GM19467 (cell line): Measurements from ENCODE around the gene FGR.
"Not testable (repeated sequence)": the region's sequence is repeated elsewhere in the genome, so short reads cannot be mapped to it uniquely, and the experiment has no call there.

Experiments used
- ATAC-seq: cut with Tn5 transposase; IDR thresholded peaks from one replicate; pipeline ENCODE4 v1.9.1; 2021; ENCODE audit warnings: mild to moderate bottlenecking, moderate library complexity; ENCODE audit not compliant: unreplicated experiment

The FGR gene

DNA sequence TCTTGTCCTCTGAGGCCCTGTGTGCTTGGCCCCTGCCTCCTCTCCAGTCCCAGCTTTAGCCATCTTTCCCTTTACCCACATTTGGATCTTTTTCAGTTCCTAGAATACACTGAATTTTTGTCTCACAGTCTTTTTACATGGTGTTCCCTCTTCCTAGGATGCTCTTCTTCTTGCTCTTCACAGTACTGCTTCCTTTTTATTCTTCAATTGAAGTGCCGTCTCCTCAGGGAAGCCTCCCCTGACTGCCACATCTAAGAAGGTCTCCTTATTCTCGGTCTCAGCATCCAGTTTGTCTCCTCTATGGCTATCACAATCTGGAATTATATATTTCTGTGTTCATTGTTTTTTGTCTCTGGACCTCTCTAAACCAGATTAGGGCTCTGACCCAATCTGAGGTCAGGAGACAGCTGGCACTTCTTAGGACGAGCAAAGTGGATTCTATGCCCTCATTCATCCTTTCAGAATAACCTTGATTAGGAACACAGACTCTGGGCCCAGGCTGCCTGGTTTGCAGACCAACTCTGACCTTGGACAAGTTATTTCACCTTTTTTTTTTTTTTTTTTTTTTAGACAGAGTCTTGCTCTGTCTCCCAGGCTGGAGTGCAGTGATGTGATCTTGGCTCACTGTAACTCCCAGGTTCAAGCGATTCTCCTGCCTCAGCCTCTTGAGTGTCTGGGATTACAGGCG is 3.2 kb upstream of the FGR start:
- no peak for ATAC-seq

DNA sequence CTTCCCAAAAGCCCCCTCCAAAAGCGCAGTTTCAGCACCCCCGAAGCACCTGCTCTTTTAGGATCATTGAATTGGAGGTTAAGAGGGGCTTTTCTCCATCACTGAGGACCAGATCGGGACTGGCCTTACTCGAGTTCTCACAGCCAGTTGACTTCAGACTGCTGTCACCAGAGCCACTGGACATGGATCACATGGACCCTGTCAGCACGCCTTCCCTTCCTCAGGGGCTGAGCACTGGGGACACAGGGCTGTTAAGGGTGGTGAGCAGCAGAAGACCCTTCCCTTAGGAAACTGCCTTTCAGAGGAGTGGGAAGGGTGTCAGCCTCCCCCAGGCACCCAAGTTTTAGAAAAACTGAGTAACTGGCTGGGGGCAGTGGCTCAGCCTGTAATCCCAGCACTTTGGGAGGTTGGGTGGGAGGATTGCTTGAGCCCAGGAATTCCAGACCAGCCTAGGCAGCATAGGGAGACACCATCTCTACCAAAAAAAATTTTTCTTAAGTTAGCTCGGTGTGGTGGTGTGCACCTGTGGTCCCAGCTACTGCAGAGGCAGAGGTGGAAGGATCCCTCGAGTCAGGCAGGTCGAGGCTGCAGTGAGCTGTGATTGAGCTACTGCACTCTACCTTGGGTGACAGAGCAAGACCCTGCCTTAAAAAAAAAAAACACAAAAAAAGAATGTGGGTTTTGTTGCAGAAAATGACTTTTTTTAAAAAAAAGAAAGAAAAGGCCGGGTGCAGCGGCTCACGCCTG is 584 bp upstream of the FGR start:
- no peak for ATAC-seq

DNA sequence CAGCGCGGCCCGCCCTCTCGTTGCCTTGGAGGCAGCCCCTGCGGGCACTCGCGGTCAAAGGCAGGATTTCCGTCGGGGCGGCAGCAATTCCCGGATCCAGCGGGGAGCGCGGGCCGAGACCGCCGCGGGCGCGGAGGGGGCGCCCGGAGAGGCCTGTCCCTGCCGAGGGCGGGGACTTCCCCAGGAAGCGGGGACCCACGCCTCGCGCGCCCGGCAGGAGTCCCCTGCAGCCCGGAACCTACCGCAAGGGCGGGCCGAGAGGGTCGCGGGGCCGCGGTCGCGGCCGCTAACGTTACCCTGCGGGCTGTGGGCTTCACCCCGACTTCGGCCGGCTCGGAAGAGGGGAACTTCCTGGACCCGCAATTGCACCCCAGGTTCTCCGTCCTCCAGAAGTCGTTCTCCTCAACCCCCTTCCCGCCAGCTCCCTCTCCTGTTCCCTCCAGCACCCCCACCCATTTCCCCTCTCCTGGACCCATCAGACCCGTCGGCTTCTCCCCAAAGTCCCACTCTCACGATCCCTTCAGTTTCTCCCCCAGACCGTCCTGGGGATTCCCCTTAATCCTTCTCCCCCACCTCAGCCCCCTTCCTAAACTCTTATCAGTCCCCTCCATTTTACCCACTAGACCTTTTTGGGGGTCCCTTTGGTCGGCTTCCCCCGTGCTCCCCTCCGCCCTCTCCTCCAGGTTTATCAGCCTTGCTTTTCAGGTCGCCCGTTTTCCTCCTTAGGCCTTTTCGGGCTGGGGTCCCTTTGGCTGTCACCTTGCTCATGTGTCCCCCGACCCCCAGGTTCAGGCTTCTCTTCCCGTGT is 604 bp downstream of the FGR start:
- no peak for ATAC-seq

DNA sequence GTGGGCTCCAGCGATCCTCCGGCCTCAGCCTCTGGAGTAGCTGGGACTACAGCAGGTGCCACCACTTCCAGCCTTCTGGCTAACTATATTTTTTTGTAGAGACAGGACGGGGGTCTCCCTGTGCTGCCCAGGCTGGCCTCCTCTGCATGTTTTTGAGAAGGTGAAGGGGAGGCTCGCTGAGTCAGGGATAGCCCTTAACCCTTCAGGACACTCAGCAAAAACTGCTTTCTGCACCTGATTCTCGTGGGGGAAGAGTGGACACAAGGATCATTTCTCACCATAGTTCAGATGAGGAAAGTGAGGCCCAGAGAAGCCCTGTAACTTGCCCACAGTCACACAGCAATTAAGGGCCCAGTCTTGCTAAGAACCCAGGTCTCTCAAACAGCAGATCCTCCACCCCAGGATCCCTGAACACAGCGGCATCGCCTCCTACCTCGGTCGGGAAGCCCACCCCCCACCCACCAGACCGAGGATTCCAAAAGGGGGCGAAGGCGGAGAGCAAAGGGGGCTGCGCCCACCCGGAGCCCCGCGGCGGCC is 1.3 kb downstream of the FGR start:
- ATAC-seq, result no peak

DNA sequence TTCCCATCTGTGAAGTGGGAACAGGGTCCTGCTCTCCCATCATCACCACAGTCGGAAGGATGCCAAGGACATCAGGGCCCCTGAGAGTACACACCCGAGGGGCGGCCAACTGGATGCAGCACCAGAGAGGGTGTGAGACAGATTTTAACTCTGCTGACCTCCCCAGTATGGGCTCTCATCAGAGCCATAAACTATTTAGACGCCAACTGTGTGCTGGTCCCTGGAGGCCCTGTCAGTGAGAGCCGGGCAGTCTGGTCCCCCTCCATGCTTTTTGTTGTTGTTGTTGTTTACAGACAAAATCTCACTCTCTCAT is 1.7 kb downstream of the FGR start:
- no peak for ATAC-seq

DNA sequence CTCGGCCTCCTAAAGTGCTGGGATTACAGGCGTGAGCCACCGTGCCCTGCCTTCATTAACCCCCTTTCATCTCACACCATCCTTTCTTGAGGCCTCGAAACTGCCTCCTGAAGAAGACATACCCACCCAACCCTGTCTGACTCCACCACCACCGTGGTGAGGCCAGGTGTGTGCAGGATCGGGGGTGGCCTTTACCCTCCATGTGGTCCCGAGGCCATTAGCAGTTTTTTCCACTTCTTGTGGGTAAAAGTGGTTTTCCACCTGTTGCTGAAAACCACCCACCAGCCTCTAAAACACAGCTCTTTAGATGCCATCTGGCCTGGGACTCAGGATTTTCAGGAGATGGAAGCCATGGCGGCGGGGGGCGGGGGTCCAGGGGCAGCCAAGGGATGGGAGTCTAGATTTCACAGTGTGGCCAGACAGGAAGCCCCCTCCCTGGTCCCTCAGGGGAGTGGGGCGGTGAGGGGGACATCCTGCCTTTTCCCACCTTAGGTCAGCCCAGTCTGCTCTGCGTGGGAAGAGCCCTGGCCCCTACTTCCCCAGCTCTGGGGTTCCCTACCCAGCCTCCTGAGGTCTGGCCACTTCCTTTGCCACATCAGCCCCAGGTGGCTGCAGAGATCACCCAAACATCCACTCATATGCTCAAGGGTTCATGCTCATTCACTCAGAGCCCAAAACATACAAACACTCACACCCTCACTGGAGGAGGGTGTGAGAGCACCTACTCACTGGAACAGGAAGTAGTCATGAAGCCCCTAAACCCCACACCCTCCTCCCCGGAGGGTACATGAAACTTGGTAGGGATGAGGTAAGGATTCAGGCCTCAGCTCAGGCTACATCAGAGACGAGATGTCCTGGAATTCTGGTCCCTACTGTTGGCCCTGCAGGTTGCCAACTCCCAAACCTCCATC is 2.3 kb downstream of the FGR start:
- no peak for ATAC-seq

DNA sequence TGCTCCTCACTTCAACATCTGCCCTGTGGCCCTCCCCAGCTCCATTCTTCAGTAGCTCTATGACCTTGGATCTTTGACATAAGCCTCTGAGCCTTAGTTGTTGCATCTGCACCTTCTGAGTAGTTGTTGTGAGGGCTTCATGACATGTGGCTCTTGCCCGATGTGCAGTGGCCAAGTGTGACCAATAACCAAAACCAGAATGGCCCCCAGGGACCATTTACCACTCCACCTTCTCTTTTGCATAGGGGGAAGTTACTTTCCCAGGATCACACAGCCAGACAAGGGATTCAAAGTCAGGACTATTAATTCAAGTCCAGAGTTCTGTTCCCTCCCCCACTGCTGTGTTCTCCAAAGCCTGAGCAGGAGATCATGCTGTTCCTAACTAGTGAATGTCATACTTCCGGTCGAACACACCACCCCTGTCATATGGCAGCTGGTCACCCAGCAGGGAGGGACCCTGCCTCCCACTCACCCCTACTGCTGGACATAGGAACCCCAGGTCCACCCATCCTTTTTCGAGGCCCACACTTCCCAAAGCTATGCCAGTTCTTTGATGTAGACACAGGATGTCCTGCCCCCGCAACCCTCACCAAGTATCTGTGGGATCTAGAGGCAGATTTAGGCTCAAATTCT is 4.0 kb downstream of the FGR start:
- no peak for ATAC-seq

DNA sequence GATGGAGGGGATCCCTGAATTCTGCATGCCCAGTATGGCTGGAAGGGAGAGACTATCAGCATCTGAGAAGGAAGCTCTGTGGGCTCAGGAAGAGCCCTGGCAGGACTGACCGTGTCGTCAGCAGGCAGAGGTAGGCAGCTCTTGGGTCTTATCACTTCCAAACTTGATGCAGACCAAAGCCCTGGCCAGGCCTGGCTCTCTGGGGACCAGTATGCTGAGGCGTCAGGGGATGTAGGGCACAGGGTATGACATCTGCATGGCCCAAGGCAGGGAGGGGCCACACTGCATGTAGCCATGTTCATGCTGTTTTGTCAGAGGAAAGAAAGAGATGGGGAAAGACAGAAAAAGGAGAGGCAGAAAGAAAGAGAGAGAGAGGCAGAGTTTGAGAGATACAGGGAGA is 6.3 kb downstream of the FGR start:
- ATAC-seq, result no peak

DNA sequence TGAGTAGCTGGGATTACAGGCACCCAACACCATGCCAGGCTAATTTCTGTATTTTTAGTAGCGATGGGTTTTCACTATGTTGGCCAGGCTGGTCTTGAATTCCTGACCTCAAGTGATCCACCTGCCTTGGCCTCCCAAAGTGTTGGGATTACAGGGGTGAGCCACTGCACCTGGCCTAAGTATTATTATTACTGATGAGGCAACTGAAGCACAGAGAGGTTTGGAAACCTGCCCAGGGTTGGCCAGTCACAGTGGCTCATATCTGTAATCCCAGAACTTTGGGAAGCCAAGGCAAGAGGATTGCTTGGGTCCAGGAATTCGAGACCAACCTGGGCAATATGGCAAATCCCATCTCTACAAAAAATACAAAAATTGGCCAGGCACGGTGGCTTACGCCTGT is 7.3 kb downstream of the FGR start:
- ATAC-seq, result not testable (repeated sequence)

DNA sequence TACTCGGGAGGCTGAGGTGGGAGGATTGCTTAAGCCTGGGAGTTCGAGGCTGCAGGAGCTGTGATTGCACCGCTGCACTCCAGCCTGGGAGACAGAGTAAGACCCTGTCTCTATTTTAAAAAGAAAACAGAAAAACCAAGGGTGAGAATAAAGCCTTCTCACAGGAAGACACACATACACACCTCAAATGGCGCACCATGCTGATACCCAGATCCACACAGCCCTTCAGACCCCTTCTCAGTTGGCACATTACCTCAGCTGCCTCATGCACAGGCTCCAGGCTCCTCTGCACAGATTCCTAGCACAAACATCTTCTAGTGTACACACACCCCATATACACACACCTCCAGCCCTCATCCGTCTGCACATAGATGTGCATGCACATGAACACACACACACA is 7.9 kb downstream of the FGR start:
- no peak for ATAC-seq

DNA sequence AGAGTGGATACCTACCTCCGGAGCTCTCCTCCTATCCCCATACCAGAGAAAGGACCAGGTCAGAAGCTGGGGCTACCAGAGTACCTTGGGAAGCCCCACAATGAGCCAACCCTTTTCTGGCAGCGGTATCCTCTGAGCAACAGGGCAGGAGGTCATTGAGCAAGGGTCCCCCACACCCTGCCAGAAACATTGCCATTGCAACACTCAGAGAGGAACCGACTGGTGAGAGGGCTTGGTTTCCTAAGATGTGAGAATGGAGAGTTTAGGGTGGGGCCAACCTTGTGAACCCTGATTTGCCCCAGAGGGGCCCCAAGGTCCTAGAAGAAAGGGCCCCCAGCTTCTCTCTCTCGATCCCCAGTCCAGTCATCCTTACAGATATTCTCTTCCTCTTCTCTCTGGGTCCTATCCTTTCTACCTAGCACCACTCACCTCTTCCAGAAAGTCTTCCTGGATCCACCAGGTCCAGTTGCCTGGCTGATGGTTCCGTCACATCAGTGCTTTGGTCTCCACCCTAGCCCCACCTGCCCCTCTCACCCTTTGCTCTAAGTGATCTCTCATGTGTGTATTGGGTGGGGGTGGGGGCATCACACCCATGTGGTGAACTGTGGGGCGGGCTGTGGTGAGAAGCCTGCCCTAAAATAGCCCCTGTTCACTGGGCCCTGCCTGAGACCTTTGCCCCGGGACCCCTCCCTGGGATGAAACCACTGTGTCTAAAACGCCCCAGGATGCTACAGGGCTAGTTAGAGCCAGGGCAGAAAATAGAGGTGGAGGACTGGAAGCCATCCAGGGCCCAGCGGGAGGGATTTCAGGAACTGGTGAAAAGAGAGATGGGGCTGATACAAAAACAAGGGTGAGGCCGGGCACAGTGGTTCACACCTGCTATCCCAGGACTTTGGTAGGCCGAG is 8.7 kb downstream of the FGR start:
- ATAC-seq, result no peak

DNA sequence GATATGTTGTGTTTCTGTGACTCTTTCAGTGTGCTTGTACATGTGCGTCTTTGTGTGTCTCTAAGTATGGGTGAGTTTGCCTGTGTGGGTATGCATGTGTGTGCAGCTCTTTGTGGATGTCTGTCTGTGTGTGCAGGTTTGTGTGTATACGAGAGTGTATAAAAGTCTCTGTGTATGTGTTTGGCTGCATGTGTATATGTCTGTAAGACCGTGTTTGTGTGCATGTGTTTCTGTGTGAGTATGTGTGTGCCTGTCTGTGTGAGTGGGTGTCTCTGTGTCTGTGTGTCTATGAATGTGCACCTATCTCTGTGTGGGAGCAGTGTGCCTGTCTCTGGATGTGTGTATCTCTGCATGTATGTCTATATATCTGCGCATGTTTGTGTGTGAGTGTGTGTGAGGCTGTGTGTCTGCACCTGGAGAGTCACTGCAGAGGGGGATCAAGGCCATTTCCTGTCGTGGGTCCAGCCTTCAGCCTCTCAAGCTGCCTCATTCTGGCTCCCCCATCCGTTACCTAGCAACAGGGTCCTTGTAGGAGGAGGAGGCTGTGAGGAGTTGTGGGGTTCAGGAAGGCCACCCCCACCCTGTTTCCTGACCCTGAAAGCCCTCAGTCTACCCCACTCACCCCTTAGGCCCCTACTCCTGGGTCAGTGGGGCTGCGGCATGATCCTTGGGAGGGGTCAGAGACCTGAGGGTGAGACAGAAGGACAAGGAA is 10.4 kb downstream of the FGR start:
- ATAC-seq, result no peak

DNA sequence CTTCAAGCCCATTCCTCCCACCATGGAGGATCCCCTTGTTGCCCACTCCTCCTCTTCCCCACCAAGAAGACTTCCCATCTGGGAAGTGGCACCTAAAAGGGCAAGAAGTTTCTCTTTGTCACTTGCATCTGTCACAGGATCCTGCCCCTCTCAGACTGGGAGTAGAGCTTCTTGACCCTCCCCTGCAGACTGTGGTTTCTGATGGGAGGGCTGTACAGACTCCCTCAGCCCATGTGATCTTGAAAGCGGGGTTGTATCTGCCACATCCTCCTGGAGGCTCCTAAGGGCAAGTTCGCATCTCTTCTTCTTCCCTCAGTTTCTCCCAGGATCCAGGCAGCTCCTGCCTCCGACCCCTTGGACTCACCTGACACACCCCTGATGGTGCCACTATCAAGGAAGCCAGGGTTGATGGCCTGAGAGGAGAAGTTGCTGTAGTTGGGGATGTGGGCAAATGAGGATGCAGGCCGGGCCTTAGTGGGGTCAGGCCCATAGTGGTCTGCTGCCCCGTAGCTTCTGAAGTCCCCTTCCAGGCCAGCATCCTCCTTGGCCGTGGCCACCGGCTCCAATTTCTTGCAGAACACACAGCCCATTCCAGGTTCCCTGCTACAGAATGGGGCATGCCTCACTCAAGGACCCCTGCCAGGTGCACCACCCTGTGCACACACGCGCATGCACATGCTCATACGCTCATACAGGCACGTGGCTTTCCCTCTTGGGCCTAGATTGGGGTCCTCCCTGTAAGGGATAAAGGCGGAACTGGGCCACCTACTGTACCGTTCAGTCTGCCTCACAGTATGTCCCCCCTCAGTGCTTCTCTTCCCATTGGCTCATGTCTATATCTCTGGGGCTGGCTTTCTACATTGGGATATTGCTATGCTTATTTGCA is 11.4 kb downstream of the FGR start:
- no peak for ATAC-seq

DNA sequence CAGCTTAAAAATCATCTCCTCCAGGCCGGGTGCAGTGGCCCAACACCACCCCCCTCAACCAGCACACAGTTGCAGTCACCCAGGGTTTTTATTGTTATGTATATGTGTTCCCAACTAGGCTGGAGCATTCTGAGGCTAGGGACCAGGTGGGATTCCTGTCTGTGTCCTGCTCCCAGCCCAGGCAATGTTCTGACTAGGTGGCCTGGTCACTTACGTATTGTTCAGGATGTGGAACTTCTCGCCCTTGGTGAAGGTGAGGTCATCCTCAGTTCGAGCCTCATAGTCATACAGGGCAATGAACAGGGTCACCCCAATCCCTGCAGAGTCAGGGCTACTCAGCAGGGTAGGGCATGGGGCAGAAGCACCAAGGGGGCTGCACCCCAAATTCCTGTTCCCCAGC is 12.2 kb downstream of the FGR start:
- no peak for ATAC-seq

DNA sequence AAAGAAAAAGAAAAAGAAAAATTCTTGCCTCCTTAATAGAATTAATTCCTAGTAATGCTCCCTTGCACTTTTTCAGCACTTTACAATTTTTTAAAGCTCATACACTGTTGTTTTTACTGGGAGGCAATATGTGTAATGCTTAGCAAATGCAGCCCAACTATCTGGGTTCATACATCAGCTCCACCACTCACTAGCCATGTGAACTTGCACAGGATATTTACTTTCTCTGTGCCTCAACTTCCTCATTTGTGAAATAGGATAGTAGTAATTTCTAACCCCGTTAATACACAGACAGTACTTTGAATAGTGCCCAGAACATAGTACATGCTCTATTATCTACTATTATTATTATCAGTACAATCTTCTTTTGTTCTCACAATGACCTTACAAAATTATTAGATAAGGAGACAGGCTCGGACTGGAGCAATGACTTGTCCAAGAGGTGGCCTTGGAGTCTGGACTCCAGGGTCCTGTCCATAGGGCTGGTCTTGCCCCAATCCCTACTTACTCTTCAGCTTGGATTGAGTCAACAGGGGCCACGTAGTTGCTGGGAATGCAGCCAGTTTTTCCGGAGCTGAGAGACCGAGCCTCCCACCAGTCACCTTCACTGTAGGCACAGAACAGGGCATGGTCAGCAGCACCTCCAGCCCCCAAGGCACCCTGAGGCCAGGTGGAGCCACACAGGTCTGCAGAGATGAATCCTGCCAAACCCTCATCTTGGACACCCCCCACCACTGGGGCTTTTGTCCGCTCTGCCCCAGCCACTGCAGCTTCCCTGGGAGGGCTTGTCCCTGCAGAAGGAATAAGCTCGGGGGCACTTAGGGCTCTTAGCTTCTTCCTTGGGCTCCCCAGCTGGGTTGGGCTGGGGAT is 13.7 kb downstream of the FGR start:
- no peak for ATAC-seq

DNA sequence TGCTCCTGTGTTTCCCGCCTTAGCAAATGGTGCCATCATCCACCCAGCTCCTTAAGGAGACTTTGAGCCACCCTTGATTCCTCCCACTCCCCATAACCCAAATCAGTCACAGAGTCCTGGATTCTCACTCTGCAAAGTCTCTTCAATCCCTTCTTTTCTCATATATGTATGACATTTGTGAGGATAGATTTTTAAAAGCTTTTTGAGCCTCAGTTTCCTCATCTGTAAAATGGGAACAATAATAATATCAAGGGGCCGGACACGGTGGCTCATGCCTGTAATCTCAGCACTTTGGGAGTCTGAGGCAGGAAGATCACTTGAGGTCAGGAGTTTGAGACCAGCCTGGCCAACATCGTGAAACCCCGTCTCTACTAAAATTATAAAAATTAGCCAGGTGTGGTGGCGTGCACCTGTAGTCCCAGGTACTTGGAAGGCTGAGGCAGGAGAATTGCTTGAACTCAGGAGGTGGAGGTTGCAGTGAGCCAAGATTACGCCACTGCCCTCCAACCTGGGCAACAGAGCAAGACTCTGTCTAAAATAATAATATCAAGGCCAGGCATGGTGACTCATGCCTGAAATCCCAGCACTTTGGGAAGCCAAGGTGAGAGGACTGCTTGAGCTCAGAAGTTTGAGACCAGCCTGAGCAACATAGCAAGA is 15.1 kb downstream of the FGR start:
- not testable (repeated sequence) for ATAC-seq
